Retinal pigment epithelial cell (primary cell): Measurements from ENCODE around the gene CLK2.

Source experiments
- DNase-seq: peaks from one replicate; pipeline ENCODE4 v3.0.0-alpha.2; 2010; ENCODE audit warnings: low read depth
- H3K4me3 ChIP-seq: 2 replicates; pipeline ENCODE4 v1.5.1; 2011; ENCODE audit warnings: mild to moderate bottlenecking, low read length, control low read depth, moderate library complexity
- TF ChIP-seq, protein P1 (sequence below): conservative IDR thresholded peaks from 2 replicates; pipeline ENCODE4 v1.5.1; 2011; ENCODE audit warnings: low read depth, low read length, control low read depth, inconsistent platforms

CLK2 gene

DNA sequence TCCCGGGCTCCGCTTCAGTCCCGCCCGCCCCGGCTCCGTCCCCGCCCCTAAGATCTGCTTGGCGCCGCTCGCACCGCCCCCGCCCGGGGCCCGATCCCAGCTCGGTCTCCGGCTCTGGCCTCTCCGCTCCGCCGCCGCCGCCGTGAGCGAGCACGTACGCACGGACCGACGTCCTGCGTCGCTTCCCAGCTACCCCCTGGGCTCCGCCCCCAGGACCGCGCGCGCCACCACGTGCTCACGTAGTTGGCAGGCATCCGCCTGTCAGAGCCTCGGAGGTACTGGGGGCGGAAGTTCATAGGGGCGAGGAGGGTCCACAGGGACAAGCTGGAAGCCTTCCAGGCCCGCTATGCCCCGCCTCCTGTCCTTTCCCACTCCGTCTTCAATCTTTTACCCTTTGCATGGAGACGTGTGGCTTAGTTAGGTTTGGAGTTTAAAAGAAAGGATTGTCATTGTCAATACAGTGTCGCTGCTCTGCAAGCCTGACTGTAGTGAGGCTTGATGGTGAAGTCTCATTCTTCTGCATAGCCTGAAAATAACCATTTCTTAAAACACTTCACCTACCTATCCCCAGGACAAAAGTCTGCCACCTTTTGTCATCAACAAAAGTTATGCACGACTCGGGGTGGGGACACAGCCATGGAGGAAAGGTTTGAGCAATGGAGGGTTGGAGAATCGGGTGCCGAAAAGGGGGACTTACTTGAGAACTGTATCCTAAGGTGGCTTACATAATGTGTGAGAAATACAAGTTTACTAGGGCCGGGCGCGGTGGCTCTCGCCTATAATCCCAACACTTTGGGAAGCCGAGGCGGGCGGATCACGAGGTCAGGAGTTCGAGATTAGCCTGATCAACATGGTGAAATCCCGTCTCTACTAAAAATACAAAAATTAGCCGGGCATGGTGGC is at the start of gene CLK2:
TSS of gene CLK2 (minus strand) at position 162 of the 903 bp plus-strand sequence. CDS start 2,527 bp downstream, outside the sequence.
- peak; percentile 79 for DNase-seq
- TF ChIP-seq, protein P1, sequence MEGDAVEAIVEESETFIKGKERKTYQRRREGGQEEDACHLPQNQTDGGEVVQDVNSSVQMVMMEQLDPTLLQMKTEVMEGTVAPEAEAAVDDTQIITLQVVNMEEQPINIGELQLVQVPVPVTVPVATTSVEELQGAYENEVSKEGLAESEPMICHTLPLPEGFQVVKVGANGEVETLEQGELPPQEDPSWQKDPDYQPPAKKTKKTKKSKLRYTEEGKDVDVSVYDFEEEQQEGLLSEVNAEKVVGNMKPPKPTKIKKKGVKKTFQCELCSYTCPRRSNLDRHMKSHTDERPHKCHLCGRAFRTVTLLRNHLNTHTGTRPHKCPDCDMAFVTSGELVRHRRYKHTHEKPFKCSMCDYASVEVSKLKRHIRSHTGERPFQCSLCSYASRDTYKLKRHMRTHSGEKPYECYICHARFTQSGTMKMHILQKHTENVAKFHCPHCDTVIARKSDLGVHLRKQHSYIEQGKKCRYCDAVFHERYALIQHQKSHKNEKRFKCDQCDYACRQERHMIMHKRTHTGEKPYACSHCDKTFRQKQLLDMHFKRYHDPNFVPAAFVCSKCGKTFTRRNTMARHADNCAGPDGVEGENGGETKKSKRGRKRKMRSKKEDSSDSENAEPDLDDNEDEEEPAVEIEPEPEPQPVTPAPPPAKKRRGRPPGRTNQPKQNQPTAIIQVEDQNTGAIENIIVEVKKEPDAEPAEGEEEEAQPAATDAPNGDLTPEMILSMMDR, result no peak
- H3K4me3 ChIP-seq, result peak within 1 kb of the TSS; percentile 90

DNA sequence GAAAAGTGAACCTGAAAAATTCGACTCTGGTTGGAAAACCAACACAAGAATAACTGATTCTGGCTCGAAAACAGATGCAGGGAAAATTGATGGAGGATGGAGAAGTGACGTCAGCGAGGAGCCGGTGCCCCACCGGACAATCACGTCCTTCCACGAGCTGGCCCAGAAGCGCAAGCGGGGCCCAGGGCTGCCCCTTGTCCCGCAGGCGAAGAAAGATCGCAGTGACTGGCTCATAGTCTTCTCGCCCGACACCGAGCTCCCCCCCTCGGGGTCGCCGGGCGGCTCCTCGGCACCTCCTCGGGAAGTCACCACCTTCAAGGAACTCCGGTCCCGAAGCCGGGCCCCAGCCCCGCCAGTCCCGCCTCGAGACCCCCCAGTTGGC is 49.3 kb upstream of the CLK2 start:
- H3K4me3 ChIP-seq, result peak overlapping the region; percentile 85
- TF ChIP-seq, protein P1, result no peak
- DNase-seq, result no peak

DNA sequence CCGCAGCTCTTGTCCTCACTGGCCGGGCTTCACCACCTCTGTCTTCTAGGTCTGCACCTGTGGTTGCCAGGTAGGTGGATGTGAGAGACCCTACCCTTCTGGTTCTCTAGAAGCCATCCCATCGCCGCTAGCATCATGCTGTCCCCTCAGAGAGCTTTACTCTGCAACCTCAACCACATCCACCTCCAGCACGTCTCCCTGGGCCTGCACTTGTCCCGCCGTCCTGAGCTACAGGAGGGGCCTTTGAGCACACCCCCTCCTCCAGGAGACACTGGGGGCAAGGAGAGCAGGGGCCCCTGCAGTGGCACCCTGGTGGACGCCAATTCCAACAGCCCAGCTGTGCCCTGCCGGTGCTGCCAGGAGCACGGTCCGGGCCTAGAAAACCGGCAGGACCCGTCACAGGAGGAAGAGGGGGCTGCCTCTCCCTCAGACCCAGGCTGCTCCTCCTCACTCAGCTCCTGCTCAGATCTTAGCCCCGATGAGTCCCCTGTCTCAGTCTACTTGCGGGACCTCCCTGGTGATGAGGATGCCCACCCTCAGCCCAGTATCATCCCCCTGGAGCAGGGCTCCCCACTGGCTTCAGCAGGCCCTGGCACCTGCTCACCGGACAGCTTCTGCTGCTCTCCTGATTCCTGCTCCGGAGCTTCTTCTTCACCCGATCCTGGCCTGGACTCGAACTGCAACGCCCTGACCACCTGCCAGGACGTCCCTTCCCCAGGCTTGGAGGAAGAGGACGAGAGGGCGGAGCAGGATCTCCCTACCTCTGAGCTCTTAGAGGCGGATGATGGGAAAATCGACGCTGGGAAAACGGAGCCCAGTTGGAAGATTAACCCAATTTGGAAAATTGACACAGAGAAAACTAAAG is 48.6 kb upstream of the CLK2 start:
- peak overlapping the region; percentile 85 for H3K4me3 ChIP-seq
- no peak for DNase-seq
- TF ChIP-seq, protein P1, result no peak

DNA sequence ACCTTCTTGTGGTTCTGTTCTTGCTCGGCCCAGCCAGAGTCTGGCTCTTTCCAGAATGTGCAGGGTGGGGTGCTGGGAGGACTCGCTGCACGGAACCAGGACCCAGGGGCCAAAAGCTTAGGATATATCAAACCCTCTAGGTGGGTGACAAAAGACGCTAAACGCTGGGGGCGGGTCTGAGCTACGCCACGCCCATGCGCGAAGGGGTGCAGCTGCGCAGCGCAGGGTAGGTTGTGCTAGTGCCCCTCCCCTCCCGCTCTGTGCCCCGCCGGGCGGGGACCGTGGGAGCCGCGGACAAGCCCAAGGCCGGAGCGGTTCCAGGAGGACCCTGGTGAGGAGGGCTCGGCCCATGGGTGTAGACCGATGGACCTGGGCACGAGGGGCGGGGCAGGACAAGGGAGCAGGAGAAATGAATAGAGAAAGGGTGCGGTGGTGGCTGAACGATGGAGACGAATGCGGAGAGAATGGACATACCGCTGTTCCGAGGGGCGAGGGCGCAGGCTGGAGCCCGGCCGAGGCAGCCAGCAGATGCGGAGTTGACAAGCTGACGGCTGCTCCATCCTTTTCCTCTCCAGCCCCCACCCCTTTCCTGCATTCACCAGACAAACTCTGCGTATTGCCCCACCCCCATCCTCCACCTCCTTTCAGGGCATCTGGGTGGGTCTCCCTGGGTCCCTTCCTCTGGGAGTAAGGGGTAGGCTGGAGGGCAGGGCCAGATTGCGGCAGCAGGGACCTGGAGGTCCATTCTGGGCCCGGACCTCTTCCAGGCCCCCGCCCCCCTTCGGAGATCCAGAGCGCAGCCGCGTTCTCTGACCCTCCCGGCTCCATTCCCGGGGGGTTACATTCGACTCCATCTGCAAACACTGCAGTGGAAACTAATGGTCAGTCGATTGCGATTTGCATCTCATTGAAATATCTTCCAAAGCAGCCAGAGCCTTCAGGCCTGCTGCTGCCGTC is 47.6 kb upstream of the CLK2 start, which contains the start of gene RUSC1:
TSS of gene RUSC1 (plus strand) at position 234 of the 957 bp plus-strand sequence. CDS start 880 bp downstream, outside the sequence.
- TF ChIP-seq, protein P1, result no peak
- H3K4me3 ChIP-seq, result peak within 1 kb of the TSS; percentile 37
- no peak for DNase-seq

DNA sequence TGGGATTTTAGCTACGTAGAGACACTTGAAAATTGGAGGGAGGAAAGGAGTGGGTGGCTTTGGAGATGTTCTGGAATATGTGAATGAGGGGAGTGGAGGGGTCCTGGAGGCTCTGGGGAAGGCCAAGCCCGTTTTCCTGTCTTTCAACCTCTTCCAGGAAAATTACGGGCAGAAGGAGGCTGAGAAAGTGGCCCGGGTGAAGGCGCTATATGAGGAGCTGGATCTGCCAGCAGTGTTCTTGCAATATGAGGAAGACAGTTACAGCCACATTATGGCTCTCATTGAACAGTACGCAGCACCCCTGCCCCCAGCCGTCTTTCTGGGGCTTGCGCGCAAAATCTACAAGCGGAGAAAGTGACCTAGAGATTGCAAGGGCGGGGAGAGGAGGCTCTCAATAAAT is 46.9 kb upstream of the CLK2 start:
- no peak for DNase-seq
- H3K4me3 ChIP-seq, result peak overlapping the region; percentile 37
- TF ChIP-seq, protein P1, result no peak

DNA sequence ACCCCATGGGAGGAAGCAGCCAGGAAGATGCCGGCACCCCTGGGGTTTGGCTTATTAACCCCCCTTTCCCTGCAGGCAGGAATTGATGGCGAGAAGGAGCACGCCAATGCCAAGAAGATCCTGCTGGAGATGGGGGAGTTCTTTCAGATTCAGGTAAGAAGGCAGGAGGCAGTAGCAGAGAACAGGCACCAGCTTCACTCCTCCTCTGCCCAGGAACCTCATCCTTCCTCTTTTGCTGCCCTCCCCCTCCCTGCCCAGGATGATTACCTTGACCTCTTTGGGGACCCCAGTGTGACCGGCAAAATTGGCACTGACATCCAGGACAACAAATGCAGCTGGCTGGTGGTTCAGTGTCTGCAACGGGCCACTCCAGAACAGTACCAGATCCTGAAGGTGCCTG is 46.2 kb upstream of the CLK2 start:
- DNase-seq, result no peak
- H3K4me3 ChIP-seq, result no peak overlapping the region
- TF ChIP-seq, protein P1, result no peak
